Neuron (in vitro differentiated cells): ENCODE results near the gene CENPE.
A peak's percentile ranks its signal among the peaks of the same experiment; 100 is the strongest.

Experiments used
- H2AFZ ChIP-seq: one replicate; pipeline ENCODE4 v1.6.1; 2013; ENCODE audit warnings: low read depth, mild to moderate bottlenecking, inconsistent platforms, low read length, moderate library complexity
- H3K27me3 ChIP-seq: one replicate; pipeline ENCODE4 v1.6.1; 2013; ENCODE audit warnings: low read length; ENCODE audit not compliant: insufficient read depth
- H3K36me3 ChIP-seq: one replicate; pipeline ENCODE4 v1.6.1; 2013; ENCODE audit warnings: low read length; ENCODE audit not compliant: insufficient read depth
- H3K4me1 ChIP-seq: one replicate; pipeline ENCODE4 v1.6.1; 2013; ENCODE audit warnings: low read length; ENCODE audit not compliant: insufficient read depth
- H3K4me3 ChIP-seq: 2 replicates; pipeline ENCODE4 v1.5.1; 2013; ENCODE audit warnings: mild to moderate bottlenecking, low read length, moderate library complexity
- H3K9me3 ChIP-seq: one replicate; pipeline ENCODE4 v1.6.1; 2013; ENCODE audit warnings: low read length

Gene CENPE

GRCh38 chr4:103105558-103106356, 92.4 kb downstream of the CENPE start:
- Histone ChIP-seq H3K4me1 (peaks cover 2% of the 10 kb centered on the region), H3K27me3 (no peaks in the 10 kb centered on the region), H3K9me3 (peaks cover 3% of the 10 kb centered on the region), H3K4me3 (no peak overlapping the region), H3K36me3 (peaks cover 43% of the 10 kb centered on the region), H2AFZ (no peak overlapping the region)

- peaks cover 36% of the 10 kb centered on the region for H3K36me3 ChIP-seq
- H3K27me3 ChIP-seq, result no peaks in the 10 kb centered on the region
- peaks cover 10% of the 10 kb centered on the region for H3K4me1 ChIP-seq
- peaks cover 3% of the 10 kb centered on the region for H3K9me3 ChIP-seq
- H3K4me3 ChIP-seq, result no peak overlapping the region
- no peak overlapping the region for H2AFZ ChIP-seq
Observed at GRCh38 chr4:103104886-103105285, 93.3 kb downstream of the CENPE start.

DNA sequence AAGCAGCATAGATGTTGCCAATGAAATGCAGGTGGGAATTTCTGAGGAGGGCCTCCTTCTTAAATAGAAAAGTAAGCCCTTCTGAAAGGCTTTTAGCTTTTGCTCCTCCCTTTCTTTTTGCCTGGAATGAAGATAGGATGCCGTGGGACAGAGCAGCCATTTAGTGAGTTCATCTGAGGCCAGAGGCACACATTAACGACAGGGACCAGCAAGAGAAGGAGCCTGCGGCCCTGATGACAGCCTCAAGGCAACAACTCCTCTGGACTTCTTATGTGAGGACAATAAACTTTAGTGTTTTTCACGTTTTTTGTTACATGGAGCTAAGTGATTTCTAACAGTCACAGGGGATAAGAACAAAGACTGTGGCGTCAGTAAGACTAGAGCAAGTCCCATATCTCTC, 97.5 kb downstream of the CENPE start:
- no peak overlapping the region for H3K4me3 ChIP-seq
- peak overlapping the region; percentile 82 for H2AFZ ChIP-seq
- peaks cover 3% of the 10 kb centered on the region for H3K36me3 ChIP-seq
- peaks cover 3% of the 10 kb centered on the region for H3K9me3 ChIP-seq
- H3K27me3 ChIP-seq, result no peaks in the 10 kb centered on the region
- peaks cover 24% of the 10 kb centered on the region for H3K4me1 ChIP-seq

DNA sequence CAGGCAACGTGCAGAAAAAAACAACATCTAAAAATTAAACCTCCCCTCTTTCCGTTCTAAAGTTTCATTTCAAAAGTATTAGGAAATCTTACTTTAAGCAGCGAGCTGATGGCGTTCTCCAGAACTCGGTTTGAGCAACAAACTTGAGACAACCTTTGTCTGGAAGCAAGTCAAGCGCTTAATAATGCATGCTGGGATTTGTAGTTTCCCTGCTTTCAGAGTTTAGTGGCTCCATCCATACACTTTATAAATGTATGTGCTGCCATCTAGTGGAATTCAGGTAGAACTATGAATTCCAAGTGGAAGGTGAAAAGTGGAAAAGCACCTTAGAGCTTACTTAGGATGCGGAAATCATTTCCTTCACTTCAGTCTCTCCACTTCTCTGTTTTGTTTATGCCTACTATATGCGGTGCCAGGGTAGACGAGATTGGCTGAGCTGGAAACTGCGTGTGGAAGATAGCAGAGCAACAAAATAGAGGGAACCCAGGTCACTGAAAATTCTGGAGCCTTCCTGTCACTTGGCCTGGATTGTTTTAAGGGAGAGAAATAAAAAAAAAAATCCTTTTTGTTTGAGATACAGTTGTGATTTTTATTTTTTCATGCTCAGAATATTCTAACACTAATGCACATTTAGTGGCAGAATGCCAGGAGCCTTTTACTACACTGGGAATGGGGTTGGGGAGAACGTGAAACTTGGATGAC, 98.3 kb downstream of the CENPE start, which contains the start of gene BDH2:
BDH2 (minus strand) TSS at position 144 of the 702 bp plus-strand sequence. CDS start 3,580 bp downstream, outside the sequence.
- Histone ChIP-seq H3K4me1 (peaks cover 24% of the 10 kb centered on the region), H2AFZ (peak within 1 kb of the TSS; percentile 92), H3K9me3 (peaks cover 3% of the 10 kb centered on the region), H3K4me3 (peak within 1 kb of the TSS; percentile 90), H3K27me3 (no peaks in the 10 kb centered on the region), H3K36me3 (peaks cover 3% of the 10 kb centered on the region)

DNA sequence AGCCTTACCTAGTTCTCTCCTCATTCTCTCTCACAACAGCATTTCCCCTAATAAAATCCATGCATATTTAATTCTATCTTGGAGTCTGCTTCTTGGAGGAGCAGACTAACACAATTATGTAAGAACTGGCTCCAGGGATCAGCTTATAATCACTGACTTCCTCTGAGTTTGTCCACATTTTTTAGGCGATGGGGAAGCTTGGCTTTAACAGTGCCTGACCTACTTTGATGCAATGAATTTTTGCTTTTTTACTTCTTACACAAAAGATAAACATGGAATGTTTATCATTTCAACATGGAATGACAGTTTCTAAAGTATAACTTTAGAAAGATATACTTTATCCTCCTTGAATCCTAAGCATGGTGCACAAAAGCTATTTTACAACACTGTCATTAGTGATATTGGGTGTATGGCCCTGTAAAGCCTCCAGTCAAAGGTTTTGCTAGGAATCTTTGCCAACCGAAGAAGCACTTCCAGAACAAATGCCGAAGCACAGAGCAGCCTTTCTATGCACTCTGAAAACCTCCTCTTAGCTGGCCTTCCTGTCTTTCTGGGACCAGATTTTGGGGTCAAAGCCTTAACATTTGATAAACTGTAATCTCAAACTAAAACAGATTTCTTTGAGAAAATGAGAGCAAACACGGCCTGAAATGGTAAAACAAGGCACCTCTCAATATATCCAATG, 99.2 kb downstream of the CENPE start:
- H3K4me3 ChIP-seq, result peak overlapping the region; percentile 90
- peaks cover 4% of the 10 kb centered on the region for H3K36me3 ChIP-seq
- H3K27me3 ChIP-seq, result no peaks in the 10 kb centered on the region
- H2AFZ ChIP-seq, result peak overlapping the region; percentile 92
- no peaks in the 10 kb centered on the region for H3K9me3 ChIP-seq
- H3K4me1 ChIP-seq, result peaks cover 24% of the 10 kb centered on the region

GRCh38 chr4:103098341-103098740, 99.8 kb downstream of the CENPE start:
- Histone ChIP-seq H3K4me1 (peaks cover 24% of the 10 kb centered on the region), H2AFZ (no peak overlapping the region), H3K27me3 (no peaks in the 10 kb centered on the region), H3K4me3 (peak overlapping the region; percentile 90), H3K36me3 (peaks cover 7% of the 10 kb centered on the region), H3K9me3 (no peaks in the 10 kb centered on the region)

- H3K36me3 ChIP-seq, result peaks cover 17% of the 10 kb centered on the region
- H3K4me1 ChIP-seq, result peaks cover 24% of the 10 kb centered on the region
- no peak overlapping the region for H3K4me3 ChIP-seq
- no peaks in the 10 kb centered on the region for H3K27me3 ChIP-seq
- no peak overlapping the region for H2AFZ ChIP-seq
- H3K9me3 ChIP-seq, result no peaks in the 10 kb centered on the region
Observed at GRCh38 chr4:103097112-103097511, 101.0 kb downstream of the CENPE start.

GRCh38 chr4:103095080-103095479, 103.1 kb downstream of the CENPE start:
- Histone ChIP-seq H3K4me1 (peaks cover 15% of the 10 kb centered on the region), H3K27me3 (no peaks in the 10 kb centered on the region), H2AFZ (no peak overlapping the region), H3K36me3 (peaks cover 35% of the 10 kb centered on the region), H3K9me3 (no peaks in the 10 kb centered on the region), H3K4me3 (no peak overlapping the region)

DNA sequence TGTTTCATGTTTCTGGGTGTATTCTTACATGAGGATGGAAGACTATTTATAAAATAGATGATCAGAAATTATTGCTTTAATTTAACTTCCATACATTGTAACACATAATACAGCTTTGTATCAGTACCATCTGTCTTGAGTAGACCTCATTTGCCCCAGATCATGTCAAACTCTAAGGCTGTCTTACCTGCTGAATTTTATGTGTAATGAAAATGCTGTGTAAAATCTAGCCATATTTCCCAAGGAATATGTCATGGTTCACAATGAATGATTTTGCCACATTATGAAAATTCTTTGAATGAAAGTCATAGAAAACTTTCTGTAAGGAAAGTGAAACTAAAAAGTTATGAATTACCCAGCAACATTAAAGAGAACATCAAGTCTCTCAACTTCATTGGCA, 105.9 kb downstream of the CENPE start:
- H3K4me3 ChIP-seq, result no peak overlapping the region

GRCh38 chr4:103091601-103092223, 106.4 kb downstream of the CENPE start:
- Histone ChIP-seq H3K27me3 (no peaks in the 10 kb centered on the region), H3K4me3 (no peak overlapping the region), H3K36me3 (peaks cover 68% of the 10 kb centered on the region), H3K9me3 (no peaks in the 10 kb centered on the region), H2AFZ (no peak overlapping the region), H3K4me1 (no peaks in the 10 kb centered on the region)

More for the DNA sequence above, 105.9 kb downstream of the CENPE start:
- Histone ChIP-seq H3K36me3 (peaks cover 62% of the 10 kb centered on the region), H3K4me1 (no peaks in the 10 kb centered on the region), H2AFZ (no peak overlapping the region), H3K9me3 (no peaks in the 10 kb centered on the region), H3K27me3 (no peaks in the 10 kb centered on the region)

DNA sequence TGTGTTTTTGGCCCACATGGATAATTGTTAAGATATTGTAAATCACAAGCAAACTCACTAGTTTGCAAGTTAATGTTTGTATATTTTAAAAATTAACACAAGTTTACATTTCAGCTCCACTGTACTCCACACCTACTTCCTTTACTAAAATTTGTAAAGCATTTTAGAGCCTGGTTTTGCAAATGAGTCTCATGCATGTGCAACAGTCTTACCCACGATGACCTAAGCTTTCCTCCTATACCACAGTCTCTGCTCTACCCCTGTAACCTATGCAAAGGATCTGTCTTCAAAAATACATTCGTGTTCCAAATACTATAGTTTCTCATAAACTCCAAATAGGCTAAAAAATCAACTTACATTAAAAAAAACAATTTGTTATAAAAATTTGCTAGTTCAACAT, 108.7 kb downstream of the CENPE start:
- no peaks in the 10 kb centered on the region for H3K27me3 ChIP-seq
- H3K4me3 ChIP-seq, result no peak overlapping the region
- H3K36me3 ChIP-seq, result peaks cover 87% of the 10 kb centered on the region
- no peak overlapping the region for H2AFZ ChIP-seq
- H3K4me1 ChIP-seq, result no peaks in the 10 kb centered on the region
- H3K9me3 ChIP-seq, result no peaks in the 10 kb centered on the region

DNA sequence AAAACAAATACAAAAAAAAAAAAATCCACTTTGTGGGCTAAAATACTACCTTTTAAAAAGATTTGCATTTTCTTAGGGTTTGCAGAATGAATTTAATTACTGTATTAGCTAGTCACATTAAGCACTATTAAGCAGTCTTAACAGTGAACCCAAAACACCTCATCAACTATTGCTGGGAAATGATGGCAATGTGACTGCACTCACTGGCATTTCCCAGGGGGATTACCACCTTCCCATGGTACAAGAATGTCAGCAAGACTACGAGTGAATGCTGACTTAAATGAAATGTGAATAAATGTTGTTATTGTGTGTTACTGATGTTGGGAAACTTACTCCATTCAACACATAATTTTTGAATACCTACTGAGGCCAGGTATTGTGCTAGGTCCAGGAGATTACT, 111.6 kb downstream of the CENPE start:
- Histone ChIP-seq H3K27me3 (no peaks in the 10 kb centered on the region), H3K36me3 (peaks cover 85% of the 10 kb centered on the region), H2AFZ (no peak overlapping the region), H3K9me3 (no peaks in the 10 kb centered on the region), H3K4me1 (no peaks in the 10 kb centered on the region), H3K4me3 (no peak overlapping the region)
